Activated CD4-positive, CD25-positive, alpha-beta regulatory T cell treated with anti-CD3 and anti-CD28 coated beads, Interleukin-2, amount 50 U/mL, for 24 hours (primary cell): Measurements from ENCODE around the gene ARHGEF37.
"Not testable (repeated sequence)": the region's sequence is repeated elsewhere in the genome, so short reads cannot be mapped to it uniquely, and the experiment has no call there.

Experiments
- ATAC-seq, 2 donors: fragments of 150-1000 bp; cut with Tn5 transposase; one replicate each; pipeline ENCODE4 v1.10.0; 2021; ENCODE audit warnings: mild to moderate bottlenecking in 1 of 2, moderate library complexity in 1 of 2

Gene ARHGEF37

DNA sequence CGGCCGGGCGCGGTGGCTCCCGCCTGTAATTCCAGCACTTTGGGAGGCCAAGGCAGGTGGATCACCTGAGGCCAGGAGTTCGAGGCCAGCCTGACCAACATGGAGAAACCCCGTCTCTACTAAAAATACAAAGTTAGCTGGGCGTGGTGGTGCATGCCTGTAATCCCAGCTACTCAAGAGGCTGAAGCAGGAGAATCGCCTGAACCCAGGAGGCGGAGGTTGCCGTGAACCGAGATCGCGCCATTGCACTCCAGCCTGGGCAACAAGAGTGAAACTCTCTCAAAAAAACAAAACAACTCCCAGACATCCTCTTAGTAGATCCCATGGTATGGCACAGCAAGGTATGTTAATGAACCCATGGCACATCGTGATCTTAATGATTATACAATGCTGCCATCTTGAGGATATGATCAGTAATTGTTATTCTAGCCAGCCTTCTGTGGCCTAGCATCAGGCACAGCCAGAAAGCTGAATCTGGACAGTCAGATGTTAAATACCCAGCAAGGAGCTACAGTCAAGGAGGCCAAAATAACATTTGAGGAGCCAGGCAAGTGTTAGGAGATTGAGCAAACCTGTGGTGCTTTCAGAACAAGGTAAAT, 16.7 kb upstream of the ARHGEF37 start:
- peak; percentile 83 to 85 for ATAC-seq

- ATAC-seq = no peak
Observed at GRCh38 chr5:149567226-149567625, 14.1 kb upstream of the ARHGEF37 start.

DNA sequence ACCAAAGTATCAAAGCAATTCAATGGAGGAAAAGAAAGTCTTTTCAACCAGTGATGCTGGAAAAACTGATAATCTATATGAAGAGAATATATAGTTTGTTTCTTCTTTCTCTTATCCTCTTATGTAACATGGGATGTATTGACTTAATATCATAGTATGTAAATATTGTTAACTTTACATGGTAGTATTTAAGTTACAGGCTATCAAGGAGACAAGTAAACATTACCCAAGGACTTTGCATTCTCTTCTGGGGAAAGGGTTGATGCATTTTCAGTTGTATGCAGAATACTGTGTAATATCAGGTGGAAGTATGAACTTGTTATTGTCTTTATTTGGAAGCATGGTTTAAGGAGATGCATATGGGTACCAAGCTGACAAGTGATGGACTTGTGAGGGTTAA, 9.1 kb upstream of the ARHGEF37 start:
- ATAC-seq = no peak

GRCh38 chr5:149572576-149573231, 8.6 kb upstream of the ARHGEF37 start:
- ATAC-seq = no peak

DNA sequence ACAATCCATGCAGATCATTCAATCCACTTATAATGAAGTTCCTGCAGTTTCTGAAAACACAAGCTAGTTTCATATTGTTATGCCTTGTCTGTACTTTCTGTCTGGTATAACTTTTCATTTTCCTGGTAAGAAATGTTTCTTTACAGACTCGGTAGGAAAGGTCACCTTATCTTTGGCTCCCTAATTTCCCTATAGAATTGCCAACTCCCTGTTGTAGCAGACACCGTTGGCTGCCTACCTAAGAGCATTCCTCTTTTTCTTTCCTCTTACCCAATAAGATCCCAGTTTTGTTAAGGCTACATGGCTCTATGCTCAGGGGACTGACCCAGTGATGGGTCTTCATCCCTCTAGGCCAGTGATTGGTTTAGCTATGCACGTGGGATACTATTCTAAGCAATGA, 6.2 kb upstream of the ARHGEF37 start:
- no peak for ATAC-seq

DNA sequence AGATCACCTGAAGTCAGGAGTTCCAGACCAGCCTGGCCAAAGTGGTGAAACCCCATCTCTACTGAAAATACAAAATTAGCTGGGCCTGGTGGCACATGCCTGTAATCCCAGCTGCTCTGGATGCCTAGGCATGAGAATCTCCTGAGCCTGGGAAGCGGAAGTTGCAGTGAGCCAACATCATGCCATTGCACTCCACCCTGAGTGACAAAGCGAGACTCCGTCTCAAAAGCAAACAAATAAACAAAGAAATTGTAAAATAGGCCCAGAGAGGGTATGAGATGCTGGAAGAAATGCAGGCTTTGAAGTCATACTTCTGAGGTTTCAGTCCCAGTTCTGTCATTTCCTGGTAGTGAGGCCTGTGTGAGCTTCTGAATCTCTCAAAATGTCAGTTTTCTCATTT, 5.3 kb upstream of the ARHGEF37 start:
- peak; percentile 80 to 83 for ATAC-seq

DNA sequence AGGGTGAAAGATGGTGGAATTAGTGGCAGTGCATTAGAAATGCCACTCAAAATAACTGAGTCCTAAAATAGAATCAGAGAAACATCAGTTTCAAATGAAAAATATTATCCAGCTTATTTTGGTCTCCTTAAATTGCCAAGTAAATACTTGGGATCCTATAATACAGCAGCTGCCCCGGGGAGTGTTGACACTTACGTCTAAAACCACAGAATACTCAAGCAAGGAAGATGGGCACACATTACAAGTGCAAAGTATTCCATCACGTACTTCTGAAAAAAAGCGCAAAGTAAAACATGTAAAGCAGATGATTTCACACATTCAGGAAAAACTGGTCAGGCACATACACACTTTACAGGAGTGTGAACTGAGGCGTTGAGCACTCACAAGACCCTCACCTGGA, 2.4 kb upstream of the ARHGEF37 start:
- ATAC-seq = no peak

DNA sequence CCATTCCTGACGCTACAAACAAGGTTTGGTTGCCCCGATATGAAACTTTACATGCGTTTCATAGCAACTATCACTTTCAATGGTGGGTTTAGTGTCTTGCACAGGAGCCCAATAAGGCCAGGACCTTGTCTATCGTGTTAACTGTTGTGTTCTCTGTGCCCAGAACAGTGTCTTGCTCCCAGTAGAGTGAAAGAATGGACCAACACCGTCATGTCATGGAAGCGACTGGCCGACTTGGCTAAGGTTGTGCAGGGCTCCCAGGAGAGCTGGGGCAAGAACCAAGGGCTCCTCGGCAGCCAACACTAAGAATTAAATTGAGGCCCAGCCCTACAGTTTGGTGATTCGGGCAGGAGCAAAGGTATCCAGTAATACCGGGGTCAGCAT, 498 bp upstream of the ARHGEF37 start:
- ATAC-seq = peak in 1 of 2 donors; percentile 26

DNA sequence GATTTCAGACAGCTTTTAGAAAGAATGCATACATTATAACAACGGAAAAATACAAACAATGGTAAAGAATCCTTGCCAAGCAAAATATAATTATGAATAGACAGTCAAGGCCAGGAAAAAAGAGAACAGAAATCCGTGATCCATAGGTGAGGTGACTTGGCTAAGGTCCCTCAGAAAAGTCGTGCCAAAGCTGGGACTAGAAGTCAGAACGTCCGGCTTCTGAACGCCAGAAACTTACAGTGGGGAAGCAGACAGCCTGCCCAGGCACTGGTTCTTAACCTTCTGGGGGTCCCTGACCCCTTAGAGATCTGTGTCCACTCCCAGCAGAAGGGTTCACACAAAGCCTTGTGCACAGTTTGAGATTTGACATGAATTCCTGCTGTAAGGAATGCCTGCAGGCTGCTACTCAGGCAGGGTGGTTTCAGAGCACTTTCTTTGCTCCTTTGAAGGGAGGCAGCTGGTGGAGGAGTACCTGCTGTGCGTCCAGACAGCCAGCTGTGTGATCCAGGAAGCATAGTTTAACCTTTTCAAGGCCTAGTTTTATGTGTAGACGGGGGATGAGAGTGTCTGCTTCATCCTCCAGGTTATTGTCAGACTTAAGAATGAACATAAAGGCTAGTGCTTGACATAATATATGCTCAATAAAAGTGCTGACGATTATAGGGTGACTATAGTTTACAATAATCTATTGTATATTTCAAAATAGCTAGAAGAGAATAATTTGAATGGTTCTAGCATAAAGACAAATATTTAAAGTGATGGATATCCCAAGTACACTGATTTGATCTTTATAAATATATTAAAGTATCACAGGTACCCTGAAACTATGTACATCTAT, 852 bp downstream of the ARHGEF37 start:
- ATAC-seq = no peak

DNA sequence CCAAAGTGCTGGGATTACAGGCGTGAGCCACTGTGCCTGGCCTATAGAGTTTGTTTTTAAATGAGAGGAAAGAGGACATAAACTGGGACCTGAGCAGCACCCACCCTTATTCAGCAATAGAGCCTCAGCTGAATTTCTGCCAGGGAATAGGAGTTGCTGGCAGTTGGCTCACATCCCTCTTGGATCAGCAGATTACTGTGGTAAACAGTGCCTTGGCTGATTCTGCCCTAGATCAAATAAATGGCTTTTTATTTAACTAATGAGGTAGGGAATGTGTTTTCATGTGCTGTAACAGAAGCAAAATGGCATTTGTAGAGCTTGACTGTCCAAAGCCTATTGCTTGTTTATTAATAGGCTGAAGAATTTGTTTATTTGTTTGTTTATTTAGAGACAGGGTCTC, 2.1 kb downstream of the ARHGEF37 start:
- ATAC-seq = no peak

GRCh38 chr5:149584121-149584520, 2.8 kb downstream of the ARHGEF37 start:
- ATAC-seq = no peak

DNA sequence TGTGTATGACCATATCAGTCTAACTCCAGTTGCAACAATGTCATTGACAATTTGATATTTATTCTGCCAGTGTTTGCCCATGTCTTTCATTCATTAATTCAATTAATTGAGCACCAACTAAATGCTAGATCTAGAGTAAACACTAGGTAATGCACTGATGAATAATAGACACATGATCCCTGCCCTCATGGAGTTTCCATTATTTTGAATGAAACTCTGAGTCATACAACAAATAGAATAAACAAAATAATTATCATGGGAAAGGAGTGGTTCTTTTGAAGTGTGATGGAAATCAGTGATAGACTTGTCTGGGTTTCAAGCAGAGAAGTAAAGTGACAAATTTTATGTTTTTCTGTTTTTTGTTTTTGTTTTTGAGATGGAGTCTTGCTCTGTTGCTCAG, 4.6 kb downstream of the ARHGEF37 start:
- no peak for ATAC-seq

GRCh38 chr5:149586708-149587318, 5.5 kb downstream of the ARHGEF37 start:
- ATAC-seq = peak; percentile 89 to 95

GRCh38 chr5:149588936-149589335, 7.6 kb downstream of the ARHGEF37 start:
- no peak for ATAC-seq

DNA sequence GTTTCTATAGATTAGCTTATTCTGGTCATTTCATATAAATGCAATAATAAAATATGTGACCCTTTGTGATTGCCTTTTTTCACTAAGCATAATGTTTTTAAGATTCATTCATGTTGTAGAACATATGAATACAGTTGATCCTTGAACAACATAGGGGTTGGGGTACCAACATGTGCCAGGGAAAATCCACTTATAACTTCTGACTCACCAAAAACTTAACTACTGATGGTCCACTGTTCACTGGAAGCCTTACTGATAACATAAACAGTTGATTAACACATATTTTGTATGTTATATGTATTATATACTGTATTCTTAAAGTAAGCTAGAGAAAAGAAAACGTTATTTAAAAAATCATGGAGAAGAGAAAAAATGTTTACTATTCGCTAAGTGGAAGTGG, 12.1 kb downstream of the ARHGEF37 start:
- no peak for ATAC-seq

- no peak for ATAC-seq
Observed at GRCh38 chr5:149594206-149594895, 13.1 kb downstream of the ARHGEF37 start.

GRCh38 chr5:149595105-149595504, 13.8 kb downstream of the ARHGEF37 start:
- not testable (repeated sequence) for ATAC-seq

DNA sequence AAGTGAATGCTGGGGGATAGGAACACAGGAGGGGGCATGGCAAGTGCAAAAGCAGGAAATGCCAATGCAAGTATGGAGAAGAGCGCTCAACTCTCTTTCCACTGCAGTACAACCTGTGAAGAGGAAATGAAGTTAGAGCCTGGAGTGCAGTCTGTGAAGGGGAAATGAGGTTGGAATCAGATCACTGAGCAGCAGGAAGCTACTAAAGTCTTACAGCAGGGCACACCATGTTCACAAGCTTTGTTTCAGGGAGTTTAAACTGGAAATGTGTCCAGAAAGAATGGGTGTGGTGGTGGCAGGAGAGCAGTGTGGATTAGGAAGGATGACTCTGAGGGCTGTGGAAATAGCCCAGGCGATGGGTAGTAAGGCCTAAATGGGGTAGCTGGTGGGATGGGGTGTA, 15.4 kb downstream of the ARHGEF37 start:
- ATAC-seq = no peak

- ATAC-seq = no peak
Observed at GRCh38 chr5:149597618-149598017, 16.3 kb downstream of the ARHGEF37 start.

DNA sequence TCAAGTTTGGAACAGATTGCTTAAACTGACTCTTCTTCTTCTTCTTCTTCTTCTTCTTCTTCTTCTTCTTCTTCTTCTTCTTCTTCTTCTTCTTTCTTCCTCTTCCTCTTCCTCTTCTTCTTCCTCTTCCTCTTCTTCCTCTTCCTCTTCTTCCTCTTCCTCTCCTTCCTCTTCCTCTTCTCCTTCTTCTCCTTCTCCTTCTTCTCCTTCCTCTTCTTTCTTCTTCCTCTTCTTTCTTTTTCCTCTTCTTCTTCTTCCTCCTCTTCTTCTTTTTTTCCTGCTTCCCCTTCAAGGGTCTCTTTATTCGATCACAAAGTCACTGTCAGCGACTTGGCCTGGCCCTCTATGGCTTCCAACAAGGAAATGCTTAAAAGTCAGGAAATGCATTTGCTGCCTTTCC, 16.9 kb downstream of the ARHGEF37 start:
- not testable (repeated sequence) for ATAC-seq

DNA sequence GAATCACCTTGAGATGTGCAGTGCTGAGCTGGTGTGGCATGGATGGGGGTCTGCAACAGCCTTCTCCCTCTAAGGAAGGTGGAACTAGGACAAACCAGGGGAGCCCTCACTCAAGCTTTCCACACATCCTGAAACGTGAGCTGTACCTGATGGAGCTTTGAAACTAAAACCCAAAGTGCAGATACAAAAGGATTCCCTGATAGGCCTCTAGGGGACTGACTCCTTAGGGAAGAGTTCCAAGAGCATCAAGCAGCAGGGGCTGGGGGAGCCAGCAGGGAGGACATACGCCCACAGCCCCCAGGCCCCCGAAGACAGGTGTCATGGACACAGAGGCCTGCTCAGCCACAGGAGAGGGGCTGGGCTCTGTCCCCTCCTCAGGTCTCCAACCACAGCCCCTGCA, 17.7 kb downstream of the ARHGEF37 start:
- no peak for ATAC-seq

DNA sequence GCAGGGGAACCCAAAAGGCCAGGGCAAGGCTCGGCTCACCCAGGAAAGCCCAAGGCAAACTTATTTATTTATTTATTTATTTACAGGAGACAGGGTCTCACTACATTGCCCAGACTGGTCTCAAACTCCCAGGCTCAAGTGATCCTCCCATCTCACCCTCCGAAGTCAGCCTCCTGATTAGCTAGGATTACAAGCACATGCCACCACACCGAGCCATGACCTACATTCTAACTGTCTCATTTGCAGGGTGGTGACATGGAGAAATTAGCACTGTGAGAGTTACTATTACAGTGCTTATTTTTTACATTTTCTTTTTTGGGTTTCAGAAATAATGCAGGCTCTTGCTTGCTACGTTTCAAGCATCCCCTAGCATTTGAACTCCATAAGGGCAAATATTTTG, 18.1 kb downstream of the ARHGEF37 start:
- ATAC-seq = no peak

DNA sequence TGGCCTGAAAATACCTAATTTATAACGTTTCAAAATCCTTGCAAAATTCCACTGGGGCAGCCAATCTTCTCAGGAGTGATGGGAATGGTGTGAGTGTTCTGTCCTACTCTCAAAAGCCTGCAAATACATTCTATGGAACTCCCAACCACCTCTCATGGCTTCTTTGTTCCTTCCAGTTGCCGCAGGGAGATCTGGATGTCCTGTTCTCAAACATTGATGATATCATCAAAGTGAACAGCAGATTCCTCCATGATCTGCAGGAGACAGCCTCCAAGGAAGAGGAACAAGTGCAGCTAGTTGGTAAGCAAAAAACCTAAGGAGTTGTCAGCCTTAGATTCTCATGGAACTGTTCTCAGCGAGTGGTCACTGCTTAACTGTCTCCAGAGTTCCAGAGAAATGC, 19.6 kb downstream of the ARHGEF37 start:
- no peak for ATAC-seq
